ENCODE results near the gene ARID1B.

ARID1B gene

DNA sequence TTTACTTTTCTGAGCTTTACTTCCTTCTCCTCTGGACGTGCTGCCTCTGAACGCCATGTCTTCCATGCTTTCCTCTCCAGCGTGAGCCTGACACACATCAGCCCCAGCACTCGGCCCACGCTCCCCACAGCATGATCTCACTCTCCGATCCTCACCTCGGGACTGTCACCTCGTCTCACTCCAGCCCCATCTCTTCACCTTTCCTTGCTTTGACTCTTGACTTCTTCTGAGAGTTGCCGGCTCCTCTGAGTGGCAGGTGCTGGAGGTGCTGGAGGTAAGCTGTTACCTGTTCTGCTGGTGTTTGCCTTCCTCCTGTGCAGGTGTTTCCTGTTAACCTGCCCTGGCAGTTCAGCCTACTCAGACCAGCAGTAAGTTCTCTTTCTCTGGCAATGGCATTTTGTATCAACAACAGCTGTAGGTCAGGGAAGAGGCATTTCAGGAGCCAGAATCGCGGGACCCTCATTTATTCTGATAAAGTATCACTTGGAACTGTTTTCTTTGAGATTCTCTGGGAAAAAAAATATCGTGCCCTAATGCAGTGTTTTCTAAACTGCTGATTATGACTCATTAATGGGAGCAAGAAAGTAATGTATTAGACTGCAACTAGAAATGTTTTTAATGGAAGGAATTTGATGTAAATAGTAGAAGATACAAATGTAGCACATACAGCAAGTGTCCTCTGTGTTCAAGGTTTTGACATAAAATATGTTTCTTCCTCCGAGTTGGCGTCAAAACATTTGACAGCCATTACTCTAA is 106.5 kb downstream of the ARID1B start:
- no peak for DNase-seq

- DNase-seq = no peak
These were observed 107.1 kb downstream of the ARID1B start for GRCh38 chr6:156884306-156884705.

DNA sequence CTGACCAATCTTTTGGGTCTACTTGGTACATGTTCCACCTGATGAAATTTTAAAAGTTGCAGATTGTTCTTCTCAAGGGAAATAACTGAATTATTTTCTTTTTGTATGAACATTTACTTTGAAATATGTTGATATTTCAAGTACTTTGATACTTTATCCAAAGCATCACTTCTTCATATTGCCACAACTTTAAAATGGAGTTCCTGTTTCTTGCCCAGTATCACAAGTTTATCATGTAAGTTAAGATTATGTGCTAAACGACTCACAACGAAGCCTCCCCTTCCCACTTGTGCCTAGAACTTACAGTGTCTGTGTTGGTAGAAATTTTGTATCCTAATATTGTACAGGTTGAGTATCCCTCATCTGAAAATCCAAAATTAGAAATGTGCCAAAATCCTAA is 108.4 kb downstream of the ARID1B start:
- no peak for DNase-seq

DNA sequence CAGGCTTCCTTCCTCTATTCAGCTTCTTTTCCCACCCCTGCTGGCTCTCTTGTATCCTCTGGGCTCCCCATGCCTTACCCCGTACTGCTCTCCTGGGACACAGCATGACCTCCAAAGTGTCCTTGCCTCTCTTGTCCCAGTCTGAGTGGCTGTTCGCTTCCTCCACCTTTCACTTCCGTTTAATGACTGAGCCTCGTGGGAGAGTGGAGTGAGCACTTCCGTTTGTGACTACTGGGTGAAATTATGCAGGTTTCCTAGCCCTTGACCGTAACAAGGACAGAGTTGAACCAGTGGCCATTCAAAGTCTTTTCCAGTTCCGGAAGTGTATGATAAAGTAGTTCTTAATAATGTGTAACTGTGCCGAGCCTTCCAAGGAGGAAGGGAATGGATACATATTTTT is 109.2 kb downstream of the ARID1B start:
- DNase-seq = no peak

- no peak for DNase-seq
These were observed 110.6 kb downstream of the ARID1B start for GRCh38 chr6:156887623-156888269.

DNA sequence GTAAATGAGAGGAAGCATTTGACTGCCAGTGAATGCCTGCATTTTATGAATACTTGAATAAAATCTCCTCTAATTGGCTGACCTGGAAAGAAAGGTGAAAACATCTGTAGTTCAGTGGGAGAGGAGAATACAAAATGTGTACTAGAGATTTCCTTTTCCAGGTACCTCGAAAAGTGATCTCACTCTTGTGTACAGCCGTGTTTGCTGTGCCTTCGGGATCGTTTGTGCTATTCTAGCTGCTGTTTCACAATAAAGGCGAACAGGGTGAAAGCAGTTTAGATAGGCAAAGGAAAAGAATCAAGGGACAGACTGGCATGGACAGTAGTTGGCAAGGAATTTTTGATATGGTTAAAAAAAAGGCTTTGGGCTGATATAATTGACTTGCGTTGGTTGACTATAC is 112.3 kb downstream of the ARID1B start:
- DNase-seq = no peak

DNA sequence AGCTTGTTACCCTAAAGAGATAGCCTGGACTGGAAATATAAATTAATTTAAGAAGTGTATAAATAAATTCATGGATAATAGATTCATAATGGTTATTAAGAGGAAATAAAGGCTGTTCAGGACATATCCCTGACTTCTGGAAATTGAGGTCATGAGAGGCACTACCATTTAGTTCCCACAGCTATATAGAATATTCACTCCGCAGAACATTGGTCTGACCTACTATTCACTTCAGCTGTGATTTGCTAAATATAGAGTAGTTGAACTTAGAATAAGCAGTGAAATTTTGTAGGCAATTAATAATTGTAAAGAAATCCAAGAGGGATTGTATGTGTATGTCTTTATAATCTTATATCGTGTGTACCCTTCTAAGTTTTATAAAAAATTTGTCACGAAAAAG is 112.8 kb downstream of the ARID1B start:
- no peak for DNase-seq

- DNase-seq = no peak
These were observed 113.6 kb downstream of the ARID1B start for GRCh38 chr6:156890627-156891314.

GRCh38 chr6:156897907-156898531 is 120.8 kb downstream of the ARID1B start:
- no peak for DNase-seq

- no peak for DNase-seq
These were observed 121.9 kb downstream of the ARID1B start for GRCh38 chr6:156899071-156899470.

DNA sequence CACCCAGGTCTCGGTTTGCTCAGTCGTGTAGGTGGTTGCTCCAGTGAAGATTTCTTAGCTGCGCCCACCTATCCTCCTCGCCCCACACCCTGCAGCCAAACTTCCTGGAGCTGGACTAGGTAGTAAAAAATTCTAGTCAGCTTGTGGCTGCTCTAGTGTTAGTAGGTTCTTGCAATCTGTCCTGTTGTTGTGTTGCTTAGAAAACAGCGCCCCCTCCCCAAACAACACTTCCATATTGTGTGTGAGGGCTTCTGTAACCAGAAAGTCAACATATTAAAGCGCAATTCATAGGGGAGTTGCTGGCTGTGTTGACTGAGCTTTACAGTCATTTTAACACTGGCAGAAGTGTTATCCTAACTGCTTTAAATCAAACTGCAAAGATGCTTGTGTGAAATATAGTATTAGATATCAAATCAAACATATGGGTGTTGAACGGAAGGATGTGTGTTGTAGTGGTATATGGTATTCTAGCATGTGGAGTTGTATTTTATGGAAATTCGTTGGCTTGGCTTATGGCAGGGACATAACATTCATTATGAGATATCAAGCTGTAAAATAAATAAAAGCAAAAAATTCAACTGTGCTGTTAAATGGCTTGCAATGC is 122.5 kb downstream of the ARID1B start:
- no peak for DNase-seq

DNA sequence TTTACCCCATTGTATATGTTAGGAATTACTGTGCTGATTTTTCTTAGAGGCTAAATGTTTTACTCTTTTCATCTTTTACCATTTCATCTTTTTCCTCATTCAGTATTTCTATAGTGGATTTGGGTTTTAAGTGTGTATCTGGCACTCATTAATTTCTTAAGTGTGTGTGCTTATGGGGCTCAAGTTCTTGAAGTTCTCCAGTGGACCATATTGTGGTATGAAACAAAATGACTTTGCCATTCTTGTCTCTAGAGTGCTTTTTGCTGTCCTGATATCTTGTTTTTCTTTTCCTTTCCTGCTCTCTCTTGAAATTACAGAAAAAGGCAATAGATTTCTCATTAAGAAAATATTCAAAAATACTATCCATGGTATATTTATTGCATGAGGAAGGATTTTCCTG is 123.1 kb downstream of the ARID1B start:
- no peak for DNase-seq

- no peak for DNase-seq
These were observed 124.3 kb downstream of the ARID1B start for GRCh38 chr6:156901309-156902019.

GRCh38 chr6:156902782-156903181 is 125.6 kb downstream of the ARID1B start:
- no peak for DNase-seq

DNA sequence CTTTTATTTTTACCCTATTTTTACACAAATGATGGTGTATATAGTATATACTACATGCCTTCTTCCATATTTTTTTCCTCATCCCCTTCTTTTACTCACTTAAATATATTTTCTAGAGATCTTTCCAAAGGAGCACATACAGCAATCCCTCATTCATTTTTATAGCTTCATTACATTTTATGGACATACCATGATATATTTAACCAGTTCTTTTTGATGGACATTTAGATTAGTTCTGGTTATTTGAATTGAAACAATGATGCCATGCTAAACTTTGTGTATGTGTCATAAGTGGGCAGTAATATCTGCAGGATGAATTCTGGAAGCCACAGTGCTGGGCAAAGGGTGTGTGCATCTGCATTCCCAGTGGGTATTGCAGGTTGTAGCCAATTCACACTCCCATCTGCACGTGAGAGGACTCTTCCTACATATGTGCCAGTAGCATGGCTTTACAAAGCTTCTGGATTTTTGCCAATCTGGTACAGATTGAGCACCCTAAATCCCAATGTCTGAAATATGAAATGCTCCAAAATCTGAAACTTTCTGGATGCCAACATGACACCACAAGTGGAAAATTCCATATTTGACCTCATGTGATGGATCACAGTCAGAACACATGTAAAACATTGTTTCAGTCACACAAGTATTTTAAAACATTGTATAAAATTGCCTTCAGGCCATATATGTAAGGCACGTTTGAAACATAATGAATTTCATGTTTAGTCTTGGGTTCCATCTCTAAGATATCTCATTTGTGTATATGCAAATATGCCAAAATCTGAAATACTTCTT is 127.2 kb downstream of the ARID1B start:
- no peak for DNase-seq

GRCh38 chr6:156905801-156906200 is 128.6 kb downstream of the ARID1B start:
- no peak for DNase-seq

DNA sequence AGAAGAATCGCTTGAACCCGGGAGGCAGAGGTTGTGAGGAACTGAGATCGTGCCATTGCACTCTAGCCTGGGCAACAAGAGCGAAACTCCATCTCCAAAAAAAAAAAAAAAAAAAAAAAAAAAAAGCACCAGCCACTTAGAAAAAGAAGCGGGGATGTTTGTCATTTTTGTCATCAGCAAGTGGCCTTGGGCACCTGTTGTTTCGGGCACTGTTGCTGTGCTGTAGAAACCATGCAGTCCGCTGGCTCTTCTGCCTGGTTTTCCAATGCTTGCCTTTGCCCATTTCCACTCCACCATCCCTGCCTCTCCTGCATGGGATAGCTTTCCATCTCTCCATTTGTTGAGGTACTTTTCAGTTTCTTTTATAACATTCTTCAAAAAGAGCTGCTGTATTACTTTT is 129.3 kb downstream of the ARID1B start:
- no peak for DNase-seq

- no peak for DNase-seq
These were observed 132.2 kb downstream of the ARID1B start for GRCh38 chr6:156909212-156910010.

GRCh38 chr6:156910011-156910334 is 132.8 kb downstream of the ARID1B start:
- no peak for DNase-seq

DNA sequence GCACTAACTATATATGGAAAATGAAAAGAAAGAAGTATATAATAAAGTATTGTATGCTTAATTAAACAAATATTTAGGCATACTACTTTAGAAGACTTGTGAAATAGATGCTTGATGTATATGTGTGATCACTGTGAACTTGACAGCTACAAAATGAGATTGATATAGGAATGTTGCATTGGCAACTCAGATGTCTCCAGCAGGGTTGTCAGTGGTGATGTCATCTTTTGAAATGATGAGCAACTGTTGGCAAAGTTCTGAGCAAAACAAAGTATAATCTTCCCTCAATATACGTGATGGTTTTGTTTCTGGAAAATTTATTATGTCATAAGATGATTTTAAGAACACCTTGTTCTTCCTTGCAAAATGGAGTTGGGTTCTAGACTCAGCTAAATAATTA is 133.8 kb downstream of the ARID1B start:
- DNase-seq = no peak

GRCh38 chr6:156911581-156911980 is 134.4 kb downstream of the ARID1B start:
- DNase-seq = no peak
